Measurements from ENCODE around the gene DDX52.

DDX52 gene

DNA sequence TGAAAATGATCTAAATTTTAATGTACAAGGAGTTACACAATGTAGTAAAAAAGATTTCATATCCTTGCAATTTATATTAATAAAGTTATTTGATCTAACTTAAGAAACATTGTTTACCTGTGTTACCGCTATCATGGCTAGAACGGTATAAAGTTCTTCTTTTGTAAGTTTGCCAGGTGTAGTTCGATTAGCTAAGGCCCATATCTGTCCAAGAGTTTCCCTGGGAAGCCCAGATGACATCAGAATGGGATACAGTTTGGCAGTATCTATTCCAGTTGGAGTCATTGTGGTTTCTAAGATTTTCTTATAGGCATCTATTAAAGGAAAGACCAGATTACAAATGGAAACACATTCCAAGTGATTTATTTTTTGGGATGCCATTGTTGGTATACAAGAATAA, 71.6 kb downstream of the DDX52 start:
- DNase-seq: no peak

DNA sequence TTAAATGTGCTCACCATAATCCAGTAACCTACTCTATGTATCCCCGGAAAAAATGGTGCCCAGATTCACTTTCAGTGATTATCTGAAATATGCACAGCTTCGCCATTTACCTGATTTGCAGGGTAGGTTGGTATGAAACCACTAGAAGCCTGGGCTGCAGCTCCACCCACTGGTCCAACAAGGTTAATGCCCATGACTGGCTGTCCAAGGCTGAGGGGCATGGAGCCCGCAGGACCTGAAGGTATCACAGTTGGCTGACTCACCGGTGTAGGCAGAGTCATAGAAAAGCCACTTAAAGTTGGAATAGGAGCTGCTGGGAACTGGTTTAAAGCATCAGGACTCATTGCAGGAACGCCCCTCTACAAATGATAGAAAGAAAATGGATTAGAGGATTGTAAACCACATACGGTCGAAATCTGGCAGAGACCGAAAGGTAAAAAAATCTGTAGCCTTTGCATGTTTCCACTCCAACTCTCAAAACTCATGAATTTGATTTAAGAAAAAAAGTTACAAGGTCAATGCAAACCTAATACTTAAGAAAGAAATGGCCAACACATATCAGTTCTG, 72.6 kb downstream of the DDX52 start:
- peak; percentile 30 to 59 for DNase-seq

DNA sequence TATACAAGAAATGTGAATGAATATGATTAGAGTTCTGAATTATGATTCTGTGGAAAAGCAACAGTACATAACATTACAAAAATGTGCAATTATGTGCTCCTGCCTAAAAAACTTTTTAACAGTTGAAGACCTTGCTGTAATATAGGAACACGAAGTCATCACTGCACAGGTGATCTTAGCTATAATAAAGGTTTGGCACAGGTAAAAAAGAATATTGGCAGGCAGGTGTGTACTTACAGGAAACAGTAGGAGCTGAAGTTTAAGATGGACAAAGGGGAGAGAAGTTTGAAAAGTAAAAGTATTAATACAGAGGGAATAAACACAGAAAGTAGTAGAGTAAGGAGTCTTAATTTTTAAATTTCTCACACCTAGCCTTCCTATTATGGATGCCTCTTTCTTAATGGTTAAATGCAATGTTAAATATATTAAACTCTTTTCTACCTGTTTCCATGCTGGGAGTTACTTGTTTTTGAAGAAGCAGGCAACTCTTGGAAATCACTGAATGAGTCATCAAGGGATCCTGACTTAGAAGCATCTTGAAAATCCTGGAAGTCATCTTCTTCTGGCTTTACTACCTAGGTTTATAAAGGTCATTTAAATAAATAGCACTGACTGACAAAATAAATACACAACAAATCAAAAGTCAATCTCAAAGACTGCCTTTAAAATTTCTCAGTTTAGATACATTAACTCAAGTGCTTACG, 74.7 kb downstream of the DDX52 start:
- no peak for DNase-seq

DNA sequence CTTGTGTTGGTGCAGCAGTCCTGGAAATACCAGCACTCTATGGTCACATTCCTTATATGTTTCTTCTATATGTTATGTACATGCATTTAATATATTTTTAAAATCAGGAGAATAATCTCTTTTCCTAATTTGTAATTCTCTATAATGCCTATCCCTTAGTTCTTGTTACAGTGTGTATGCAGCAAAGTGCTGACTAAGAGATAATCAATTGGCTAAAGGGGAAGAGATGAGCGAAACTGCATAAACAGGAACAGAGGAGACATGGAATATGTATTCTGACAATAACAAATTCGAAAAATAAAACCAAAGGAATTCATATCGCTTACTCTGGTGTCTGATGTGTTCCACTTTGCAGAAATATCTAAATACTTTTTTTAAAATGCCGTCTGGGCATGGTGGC, 75.7 kb downstream of the DDX52 start:
- no peak for DNase-seq

DNA sequence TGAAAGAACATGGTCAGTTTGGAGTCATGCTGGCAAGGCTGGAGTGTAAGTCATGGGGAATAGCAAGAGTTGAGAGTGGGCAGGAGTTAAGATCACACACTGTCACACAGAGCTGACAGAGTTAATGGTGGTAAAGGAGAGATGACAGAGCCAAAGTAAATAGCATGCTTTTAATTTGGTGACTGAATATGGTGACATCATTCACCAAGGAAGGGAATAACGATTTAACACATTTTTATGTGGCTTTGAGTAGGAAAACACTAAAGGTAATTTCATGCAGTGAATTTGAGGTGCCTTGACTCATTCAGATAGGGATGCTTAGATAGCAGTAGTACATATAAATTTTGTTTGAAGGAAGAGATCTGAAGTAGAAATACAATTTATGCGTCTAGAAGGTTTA, 76.1 kb downstream of the DDX52 start:
- DNase-seq: no peak

DNA sequence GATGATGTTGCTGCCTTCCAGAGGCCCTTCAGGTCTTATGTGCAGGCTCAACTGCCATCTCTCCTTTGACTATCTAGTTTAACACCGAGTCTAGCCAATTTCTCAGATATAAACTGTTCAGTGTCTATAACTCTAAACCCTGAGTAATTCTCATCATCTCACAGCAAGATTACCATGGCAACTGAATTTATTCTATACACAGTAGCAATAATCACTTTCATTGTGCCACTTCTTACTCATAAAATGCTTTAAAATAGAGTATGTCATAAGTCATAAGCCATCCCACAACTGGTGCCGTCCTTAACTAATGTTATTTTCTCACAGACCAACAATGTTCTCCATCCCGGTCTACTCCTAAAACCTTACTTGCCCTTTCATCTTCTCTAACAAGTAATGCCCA, 79.0 kb downstream of the DDX52 start:
- DNase-seq: no peak

DNA sequence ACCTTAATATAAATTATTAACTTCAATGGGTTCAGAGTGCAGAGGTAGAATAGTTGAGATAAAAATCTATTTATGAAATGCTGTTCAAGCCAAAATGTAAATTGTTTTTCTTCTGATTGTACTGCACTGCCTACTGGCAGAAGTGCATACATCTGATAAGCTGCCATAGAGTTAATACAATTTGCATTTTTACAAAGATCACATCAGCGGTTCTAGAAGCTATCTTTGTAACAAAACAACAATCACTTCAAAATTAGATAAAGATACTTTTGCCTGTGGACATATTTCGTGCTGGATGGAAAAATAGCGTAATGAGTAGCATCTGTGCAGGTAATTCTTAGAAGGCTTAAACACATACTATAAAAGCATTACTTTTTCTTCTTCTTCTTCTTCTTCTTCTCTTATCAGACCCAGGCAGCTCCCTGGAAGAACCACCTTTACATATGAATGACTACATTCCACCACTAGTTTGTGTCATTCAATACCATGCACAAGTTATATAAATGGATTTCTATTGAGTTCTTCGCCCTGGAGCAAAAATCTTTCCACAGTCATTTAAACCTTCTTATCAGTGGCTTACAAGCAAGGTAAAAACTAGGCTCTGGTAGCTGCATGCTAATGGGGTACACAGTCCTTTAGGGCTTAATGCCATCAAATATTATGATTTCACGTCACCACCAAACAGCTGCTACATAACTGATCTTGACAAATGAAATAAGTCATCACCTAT, 81.1 kb downstream of the DDX52 start:
- no peak for DNase-seq

All from AML-193 (cell line).